ENCODE measurements around the gene MYOG.

The MYOG gene

GRCh38 chr1:203069030-203069747 is 16.6 kb downstream of the MYOG start:
- DNase-seq, result no peak

GRCh38 chr1:203066965-203067364 is 18.8 kb downstream of the MYOG start:
- DNase-seq, result no peak

GRCh38 chr1:203065986-203066385 is 19.8 kb downstream of the MYOG start:
- no peak for DNase-seq

GRCh38 chr1:203065191-203065590 is 20.6 kb downstream of the MYOG start:
- DNase-seq, result no peak

GRCh38 chr1:203063287-203063686 is 22.5 kb downstream of the MYOG start:
- no peak for DNase-seq

GRCh38 chr1:203060115-203060514 is 25.7 kb downstream of the MYOG start:
- no peak for DNase-seq

- DNase-seq, result no peak
Measured at GRCh38 chr1:203059485-203059884, 26.3 kb downstream of the MYOG start.

GRCh38 chr1:203058676-203058935 is 27.2 kb downstream of the MYOG start:
- DNase-seq, result no peak

GRCh38 chr1:203057911-203058675 is 27.7 kb downstream of the MYOG start:
- no peak for DNase-seq

- DNase-seq, result no peak
Measured at GRCh38 chr1:203056516-203056915, 29.3 kb downstream of the MYOG start.

- DNase-seq, result no peak
Measured at GRCh38 chr1:203056012-203056411, 29.8 kb downstream of the MYOG start.

- DNase-seq, result no peak
Measured at GRCh38 chr1:203055161-203055799, 30.5 kb downstream of the MYOG start.

GRCh38 chr1:203054642-203055041 is 31.2 kb downstream of the MYOG start:
- DNase-seq, result no peak

GRCh38 chr1:203054184-203054583 is 31.6 kb downstream of the MYOG start:
- DNase-seq, result no peak

GRCh38 chr1:203052601-203053000 is 33.2 kb downstream of the MYOG start:
- no peak for DNase-seq

GRCh38 chr1:203051841-203052324 is 33.9 kb downstream of the MYOG start:
- DNase-seq, result no peak

- DNase-seq, result no peak
Measured at GRCh38 chr1:203050826-203051225, 35.0 kb downstream of the MYOG start.

GRCh38 chr1:203049576-203050180 is 36.1 kb downstream of the MYOG start:
- no peak for DNase-seq

GRCh38 chr1:203049077-203049476 is 36.7 kb downstream of the MYOG start:
- no peak for DNase-seq

GRCh38 chr1:203048555-203049051 is 37.2 kb downstream of the MYOG start:
- no peak for DNase-seq

GRCh38 chr1:203048086-203048485 is 37.7 kb downstream of the MYOG start:
- no peak for DNase-seq

GRCh38 chr1:203046984-203047630 is 38.7 kb downstream of the MYOG start:
- no peak for DNase-seq
